ENCODE measurements around the gene CYB5D1.

GRCh38 chr17:7894866-7895265 lies 37.1 kb downstream of the CYB5D1 start:
- TF ChIP-seq CTCF (IDR thresholded peaks at IDR 0.05) (no peak), POLR2A (IDR thresholded peaks at IDR 0.05) (no peak)

All from tibial nerve (tissue), 3 donors.